SK-N-DZ (cell line): Measurements from ENCODE around the gene SRP68.

ENCODE experiments used
- DNase-seq: peaks from one replicate; pipeline ENCODE4 v3.0.0-alpha.2; 2015; ENCODE audit warnings: low spot score

The SRP68 gene

DNA sequence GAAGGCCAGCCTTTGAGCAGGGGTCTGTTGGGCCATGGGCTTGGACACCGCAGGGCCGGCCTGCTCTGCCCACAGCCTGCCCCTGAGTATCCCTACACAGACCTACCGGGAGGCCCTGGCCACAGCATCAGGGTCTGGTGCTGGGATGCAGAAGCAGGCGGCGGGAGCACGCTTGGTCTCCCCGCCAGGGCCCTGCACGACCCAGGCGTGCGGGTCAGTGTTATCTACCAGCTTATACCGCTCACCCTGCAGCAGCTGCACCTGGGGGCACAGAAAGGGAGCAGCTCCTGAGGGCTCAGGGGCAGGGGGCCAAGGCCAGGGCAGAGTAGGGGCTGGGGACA is 54.0 kb downstream of the SRP68 start:
- DNase-seq = no peak

DNA sequence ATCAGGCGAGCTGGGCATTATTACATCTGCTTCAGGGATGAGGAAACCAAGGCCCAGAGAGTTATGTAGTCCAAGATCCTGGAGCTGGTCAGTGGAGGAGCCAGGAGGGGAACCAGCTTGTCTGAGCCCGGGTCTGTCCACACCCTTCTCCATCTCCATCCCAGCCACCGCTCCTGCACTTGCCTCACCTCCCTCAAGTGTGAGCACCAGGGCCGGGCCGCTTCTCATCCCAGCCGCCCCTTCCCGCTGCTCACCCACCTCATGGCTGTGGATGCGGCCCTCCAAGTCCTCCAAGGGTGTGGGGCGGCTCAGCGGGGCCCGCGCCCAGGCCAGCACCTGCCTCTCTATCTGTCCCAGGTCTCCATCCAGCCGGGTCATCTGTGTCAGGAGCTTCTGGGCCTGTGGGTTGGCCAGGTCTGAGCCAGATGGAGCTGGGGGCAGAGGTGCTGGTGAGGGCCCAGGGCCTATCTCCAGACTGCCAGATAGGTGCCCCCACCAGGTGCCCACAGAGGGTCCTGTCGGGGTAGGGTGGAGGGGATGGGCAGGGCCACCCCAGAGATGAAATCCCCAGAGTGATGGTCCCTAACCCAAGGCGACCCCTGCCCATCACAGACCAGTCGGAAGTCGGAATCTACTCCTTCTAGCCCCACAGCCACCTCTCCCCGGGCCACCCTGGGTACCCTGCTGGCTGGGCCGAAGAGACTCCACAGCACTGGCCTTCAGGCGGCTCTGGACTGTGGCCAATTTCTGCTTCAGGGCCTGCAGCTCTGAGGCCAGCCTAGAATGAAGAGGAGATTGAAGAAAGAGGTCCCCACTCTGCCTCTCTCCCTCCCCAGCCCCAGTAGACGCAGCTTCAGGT is 54.6 kb downstream of the SRP68 start:
- DNase-seq = no peak

DNA sequence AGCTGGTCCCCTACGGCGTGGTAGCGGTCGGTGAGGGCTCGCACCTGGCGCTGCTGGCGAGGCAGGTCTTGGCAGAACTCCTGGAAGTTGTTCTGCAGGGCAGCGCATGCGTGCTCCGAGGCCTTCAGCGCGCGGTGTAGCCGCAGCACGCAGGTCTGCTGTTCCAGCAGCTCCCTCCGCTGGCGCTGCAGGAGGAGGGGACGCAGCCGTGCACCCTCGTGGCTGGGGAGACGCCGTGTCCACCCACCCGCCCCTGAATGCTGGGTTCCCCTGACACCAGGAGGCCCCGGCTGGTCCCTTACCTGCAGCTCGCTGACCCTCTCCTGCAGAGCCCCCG is 57.4 kb downstream of the SRP68 start:
- DNase-seq = peak; percentile 77

DNA sequence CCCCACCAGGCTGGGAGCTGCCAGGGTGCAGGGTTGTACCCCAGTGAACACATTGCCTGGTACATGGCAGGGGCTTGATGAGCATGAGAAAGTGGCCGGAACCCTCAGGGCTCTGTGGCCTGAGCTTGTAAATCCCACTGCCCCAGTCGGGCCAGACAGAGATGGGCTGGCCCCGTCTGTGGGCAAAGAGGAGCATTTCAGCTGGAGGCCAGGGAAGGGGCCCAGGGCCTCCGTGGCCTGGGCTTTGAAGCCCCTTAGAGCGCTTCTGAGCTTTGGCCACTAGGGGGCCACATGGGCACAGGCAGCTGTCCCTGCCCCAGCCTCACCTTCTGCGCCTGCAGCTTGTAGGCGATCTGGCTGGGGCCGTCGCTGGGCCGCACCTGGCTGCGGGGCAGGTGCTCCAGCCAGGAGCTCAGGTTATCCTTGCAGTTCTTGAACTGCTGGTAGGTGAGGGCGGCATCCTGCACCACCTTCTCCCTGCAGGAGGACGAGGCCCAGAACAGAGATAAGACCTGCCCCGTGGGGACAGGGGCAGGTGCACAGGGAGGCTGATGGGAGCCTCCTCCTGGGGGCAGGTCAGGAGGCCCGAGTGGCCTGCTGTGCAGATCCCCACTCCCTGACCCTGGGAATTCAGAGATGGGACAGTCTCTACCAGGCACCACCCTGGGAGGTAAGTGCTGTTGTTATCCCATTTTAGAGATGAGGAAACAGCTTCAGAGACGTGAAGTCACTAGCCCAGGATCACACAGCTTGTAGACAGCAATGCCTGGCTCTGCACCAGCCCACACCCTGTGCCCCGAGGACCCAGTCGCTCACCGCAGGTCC is 58.0 kb downstream of the SRP68 start:
- peak; percentile 86 for DNase-seq

DNA sequence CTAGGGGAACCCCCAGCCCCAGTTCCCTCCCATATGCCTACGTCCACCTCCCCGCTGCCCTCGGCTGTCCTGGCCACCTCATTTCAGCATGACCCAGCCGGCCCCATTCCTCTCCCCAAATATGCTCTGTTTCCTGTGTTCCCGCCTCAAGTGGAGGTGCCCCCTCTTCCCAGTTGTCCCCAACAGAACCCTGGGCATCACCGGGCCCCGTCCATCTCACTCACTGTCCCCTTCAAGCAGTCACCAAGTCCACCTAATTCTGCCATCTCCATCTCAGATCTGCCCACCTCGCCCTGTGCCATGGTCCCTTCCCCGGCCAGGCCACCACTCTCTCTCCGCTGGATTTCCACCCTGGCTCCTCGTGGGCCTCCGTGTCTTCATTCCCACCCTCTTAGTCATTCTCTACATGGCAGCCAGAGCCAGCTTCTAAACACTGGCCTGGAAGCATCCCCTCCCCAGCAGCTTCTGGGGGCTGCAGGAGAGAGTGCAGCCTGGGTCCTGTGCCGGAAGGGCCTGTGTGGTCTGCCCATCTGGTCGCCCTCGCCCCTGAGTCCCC is 58.9 kb downstream of the SRP68 start:
- no peak for DNase-seq

DNA sequence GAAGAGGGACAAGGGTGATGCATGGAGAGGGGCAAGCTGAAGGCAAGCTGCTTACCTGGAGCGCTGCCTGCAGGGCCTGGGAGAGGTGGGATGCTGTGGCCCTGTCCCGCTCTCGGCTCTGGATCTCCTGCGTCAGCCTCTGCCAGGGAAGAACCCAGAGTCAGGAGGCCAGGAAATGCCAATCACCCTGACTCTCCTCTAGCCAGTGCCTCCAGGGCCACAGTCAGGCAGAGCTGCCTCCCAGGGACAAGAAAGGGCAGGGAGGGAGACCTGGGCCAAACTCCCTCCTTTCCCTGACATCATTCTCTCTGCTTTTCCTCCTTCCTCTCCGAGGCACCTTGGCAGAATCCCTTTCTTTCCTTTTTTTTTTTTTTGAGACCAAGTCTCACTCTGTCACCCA is 60.4 kb downstream of the SRP68 start:
- no peak for DNase-seq

DNA sequence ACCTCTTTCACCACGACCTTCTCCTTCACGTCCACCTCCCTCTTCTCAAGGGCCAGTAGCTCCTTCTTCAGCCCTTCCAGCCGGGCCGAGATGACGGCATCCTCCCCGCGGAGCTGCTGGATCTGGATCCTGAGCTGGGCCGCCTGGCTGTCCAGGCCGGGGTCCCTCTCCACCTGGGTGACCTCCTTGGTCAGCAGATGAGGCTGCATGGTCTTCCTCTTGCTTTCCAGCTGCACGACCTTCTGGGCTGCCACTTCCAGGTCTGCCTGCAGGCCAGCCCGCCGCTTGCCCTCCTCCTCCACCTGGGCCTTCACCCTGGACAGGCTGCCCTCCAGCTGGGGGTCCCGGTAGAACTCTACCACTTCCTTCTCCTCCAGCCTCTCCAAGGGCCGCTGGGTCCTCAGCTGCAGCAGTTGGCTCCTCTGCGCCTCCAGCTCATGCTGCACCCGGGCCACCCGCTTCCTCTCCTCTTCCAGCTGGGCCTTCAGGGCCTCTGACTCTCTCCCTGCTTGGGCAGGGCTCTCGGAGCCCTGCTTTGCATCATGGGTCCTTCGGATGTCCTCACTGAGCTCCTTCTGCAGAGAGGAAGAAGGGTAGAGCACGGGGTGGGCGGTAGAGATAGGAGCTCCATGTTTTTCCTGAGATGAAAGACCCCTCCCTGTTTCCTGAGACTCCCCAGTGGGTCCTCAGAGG is 62.2 kb downstream of the SRP68 start:
- no peak for DNase-seq

DNA sequence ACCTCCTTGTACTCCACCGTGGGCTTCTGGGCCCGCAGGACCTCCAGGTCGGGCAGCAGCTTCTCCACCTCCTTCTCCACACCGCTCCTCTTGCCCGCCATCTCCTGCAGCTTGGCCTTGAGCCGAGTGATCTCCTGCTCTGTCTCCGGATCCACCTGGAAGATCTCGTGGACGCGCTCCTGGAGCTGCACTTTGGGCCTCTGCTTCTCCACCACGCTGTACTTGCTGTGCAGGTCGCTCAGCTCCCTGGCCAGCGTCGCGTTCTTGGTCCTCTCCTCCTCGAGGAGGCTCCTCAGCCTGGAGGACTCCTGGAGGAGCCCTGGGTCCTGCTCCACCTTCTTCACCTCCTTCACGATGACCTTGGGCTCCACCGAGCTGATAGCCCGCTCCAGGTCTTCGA is 62.9 kb downstream of the SRP68 start:
- DNase-seq = no peak

DNA sequence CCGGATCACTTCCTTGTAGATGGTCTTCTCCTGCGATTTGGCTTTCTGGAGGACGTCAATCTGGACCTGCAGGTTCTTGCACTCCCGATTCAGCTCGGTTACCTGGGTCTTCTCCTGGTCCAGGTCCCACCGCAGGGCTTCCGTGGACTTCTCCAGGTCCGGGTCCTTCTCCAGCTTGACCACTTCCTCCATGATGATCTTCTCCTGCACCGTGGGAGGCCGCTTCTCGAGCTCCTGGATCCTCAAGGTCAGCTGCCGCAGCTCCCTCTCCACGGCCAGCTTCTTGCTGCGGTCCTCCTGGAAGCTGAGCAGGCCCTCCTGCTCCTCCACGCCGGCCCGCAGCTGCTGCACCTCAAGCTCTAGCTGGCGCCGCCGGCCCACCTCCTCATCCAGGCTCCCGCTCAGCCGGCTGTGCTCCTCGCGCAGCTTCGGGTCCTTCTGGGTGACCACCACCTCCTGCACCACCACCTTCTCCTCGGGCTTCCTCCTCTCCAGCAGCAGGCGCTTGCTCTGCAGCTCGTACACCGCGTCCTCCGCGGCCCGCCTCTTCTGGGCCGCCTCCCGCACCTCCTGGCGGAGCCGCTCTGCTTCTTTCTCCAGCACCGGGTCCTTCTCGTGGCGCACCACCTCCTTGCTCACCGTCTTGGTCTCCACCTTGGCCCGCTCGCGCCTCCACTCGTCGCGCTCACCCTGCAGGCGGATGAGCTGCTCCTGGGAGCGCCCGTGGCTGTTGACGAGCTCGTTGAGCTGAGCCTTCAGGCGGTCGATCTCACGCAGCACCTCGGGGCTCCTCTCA is 63.5 kb downstream of the SRP68 start:
- DNase-seq = no peak

DNA sequence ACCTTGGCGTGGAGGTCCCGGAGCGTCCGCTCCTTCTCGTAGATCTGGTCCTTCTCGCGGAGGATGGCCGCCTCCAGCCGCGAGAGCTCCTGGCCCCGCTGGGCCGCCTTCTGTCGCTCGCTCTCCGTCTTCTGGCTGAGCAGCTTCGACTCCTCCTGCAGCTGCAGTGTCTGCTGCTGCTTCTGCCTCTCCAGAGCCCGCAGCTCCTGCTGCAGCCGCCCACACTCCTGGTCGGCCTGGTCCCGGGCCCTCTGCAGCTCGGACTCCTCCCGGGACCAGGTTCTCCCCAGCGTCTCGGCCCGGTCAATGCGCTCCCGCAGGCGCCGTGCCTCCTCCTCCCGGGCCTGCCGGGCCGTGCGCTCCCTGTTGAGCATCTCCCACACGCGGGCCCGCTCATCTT is 64.1 kb downstream of the SRP68 start:
- no peak for DNase-seq

DNA sequence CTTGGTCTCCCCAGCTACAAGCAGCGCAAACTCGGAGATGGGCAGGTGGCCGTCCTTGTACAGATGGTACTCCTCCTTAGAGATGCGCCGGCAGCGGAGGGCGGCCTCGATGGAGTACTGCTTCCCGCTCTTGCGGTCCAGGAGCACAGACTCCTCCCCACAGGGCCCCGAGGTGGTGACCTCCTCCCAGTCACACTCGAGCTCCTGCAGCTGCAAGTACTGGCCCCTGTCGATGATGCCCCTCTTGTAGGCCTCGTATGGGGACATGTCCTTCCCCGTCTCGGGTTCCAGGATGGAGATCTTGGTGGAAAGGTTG is 64.5 kb downstream of the SRP68 start:
- no peak for DNase-seq

DNA sequence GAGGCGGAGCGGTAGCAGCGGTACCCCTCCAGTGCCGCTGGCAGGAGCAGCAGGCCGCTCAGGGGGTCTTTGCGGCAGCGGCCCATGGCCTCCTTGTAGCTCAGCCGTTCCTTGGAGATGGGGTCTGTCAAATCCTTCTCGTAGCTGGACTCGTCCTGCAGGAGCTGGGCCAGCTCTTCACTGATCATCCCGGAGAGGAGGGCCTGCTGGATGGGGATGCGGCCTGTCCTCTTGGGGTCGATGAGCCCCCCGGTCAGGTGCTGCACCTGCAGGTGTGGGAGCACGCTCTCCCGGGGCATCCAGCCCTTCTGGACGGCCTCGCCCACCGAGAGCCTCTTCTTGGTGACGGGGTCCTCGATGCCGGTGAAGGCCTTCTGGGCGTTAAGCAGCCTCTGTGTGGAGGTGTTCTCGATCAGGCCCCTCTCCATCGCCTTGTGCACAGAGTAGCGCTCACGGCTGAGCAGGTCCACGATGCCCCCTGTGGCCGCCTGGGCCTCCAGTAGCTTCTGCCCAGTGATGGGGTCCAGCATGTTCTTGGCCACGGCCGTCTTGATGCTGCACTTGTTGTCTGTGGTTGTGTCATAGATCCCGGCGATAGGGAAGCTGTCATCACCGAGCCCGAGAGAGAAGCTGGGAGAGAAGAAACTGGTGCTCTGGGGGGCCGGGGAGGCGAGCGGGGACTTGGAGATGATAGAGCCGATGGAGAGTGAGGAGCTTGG is 65.0 kb downstream of the SRP68 start:
- DNase-seq = no peak

DNA sequence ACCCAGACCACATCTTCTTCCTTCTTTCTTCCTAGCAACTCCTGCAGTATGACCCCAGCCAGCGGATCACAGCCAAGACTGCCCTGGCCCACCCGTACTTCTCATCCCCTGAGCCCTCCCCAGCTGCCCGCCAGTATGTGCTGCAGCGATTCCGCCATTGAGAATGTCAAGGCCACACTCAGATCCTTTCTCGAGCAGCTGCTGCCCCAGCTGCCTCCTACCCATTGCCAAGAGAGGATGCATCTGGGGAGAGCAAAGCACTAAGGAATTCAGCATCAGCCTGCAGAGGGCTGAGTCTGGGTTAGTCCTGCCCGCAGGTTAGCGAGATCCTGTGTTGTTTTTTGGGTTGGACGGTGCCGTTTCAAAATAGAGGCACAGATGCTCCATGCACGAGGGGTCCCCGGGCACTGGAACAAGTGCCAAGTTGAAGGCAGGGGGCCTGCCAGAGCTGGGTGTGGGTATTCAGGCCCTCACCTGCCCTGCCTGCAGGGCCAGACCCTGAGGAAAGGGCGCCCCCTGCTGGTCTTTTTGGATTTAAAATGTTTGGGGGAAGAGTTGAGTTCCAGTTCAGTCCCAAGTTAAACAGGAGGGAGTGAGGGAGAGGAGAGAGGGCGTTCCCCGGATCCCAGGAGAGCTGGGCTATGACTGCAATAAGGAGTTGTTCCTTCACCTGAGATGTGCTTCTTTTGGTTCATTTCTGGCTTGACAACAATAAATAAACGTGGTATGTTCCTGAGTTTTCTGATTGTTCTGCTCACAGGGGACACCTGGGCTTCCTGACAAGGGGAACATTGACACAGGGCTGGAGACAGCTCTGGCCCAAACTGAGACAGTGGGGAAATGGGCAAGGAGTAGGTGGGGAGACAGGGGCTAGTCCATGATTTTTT is 66.8 kb downstream of the SRP68 start:
- DNase-seq = peak; percentile 70

DNA sequence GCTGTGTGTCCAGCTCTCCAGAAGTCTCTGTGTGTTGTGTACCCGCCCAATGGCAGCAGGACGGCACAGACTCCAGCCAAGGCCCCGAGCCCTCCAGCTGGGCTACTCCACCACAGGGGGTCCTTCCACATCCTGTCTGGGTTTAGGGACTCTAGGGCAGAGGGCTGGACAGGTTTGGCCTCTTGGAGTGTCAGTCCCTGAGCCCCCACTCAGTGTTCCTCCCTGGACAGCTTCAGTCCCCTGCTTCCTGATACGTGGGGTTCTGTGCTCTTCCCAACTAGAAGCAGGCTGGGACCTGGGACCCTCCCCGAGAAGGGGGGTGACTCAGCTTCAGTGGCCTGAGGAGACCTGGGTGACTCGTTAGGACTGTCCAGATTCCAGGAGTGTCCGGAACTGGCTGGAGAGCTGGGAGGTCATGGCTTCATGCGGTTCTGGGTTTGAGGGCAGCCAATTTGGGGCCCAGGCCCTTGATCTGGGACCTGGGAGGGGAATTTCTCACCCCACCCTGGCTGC is 67.5 kb downstream of the SRP68 start:
- DNase-seq = no peak

DNA sequence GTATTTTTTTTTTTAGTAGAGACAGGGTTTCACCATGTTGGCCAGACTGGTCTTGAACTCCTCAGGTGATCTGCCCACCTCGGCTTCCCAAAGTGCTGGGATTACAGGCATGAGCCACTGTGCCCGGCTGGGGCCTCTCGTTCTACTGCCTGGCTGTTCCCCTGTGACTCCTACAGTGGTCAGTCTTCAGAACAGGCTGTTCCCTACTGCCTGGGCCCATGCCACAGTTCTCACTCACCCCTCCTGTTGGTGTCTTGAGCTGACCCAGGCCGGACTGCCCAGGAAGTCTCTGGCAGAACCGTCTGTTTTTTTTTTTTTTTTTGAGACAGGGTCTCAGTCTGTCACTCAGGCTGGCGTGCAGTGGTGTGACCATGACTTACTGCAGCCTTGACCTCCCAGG is 68.4 kb downstream of the SRP68 start:
- DNase-seq = no peak

DNA sequence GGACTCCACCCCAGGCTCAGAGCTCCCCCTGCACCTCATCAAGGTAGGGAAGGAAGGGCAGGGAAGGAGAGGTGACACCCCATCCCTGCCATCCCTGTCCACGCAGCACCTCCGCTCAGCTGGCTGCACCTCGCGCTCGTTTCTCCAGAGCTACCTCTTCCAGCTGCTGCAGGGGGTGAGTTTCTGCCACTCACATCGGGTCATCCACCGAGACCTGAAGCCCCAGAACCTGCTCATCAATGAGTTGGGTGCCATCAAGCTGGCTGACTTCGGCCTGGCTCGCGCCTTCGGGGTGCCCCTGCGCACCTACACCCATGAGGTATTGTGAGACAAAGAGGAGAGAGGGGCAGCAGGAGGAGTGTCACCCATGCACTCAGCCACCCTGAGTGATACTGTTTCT is 70.2 kb downstream of the SRP68 start:
- DNase-seq = no peak

DNA sequence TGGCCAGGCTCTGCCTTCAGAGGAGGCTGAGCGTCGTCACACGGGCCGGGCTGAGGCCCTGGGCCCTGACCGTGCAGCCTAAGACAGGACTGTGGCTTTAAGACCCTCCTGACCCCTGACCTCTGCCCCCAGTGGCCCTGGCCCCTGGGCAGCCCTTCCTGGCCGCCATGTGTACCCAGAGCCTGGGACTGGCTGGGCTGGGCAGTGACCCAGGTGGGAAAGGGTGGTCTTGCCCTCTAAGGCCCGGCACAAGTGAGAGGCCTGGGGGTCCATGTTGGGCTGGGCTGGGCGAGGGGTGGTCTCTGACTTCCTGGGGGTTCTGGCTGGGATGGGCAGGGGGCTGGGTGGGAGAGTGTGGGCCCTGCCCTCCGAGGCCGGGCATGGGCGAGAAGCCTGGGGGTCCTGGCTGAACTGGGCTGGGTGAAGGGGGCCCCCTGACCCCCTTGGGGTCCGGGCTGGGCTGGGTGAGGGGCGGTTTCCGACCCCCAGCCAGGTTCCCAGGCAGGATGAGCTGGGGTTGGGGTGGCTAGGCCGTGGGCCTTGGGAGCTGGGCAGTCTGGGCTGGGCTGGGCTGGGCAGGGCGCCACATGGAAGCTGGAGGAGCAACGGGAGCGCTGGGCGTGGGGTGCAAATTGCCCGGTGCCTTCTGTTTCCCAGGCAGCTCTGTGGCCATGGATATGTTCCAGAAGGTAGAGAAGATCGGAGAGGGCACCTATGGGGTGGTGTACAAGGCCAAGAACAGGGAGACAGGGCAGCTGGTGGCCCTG is 71.4 kb downstream of the SRP68 start, which contains the start of gene CDK3:
CDK3 (plus strand) TSS at position 101 of the 767 bp plus-strand sequence; CDS start at position 672, 571 bp downstream.
- no peak for DNase-seq

DNA sequence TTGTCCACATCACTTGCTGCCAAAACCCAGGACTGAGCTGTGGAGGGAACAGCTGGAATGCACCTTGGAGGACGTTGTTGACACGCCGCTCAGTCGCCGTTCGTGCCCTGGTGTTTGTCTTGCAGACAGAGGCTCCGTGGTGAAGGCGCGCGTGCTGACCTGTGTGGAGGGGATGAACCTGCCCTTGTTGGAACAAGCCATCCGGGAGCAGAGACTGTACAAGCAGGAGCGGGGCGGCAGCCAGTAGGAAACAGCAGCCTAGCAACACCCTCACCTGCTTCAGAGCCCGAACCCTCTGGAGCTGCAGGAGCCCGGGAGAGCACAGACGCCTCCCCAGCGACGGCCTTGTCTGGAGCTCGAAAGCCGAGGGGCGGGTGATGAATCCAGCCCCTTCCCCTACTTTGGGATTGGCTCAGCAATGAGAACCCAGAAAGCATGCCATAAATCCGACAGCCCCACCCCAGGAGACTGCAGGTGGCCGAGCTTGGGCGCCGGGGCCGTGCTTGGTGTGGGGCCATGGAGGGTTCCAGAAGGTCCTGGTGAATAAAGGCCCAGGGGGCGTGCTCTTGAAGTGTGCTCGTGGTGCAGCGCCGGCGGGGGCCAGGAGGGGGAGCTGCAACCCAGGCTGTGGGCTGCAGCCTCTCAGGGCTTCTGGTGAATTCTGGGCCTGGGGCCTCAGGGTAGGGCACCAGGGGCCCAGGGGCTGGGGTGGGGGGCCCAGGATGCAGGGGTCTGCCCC is 72.1 kb downstream of the SRP68 start:
- DNase-seq = peak; percentile 71
